VCaP (cell line): ENCODE data around the gene CRACDL.
A peak's percentile ranks its signal among the peaks of the same experiment; 100 is the strongest.
"Not testable (repeated sequence)": the region's sequence is repeated elsewhere in the genome, so short reads cannot be mapped to it uniquely, and the experiment has no call there.

Experiments used
- H3K27ac ChIP-seq: fragments of 450-650 bp; 2 replicates; pipeline ENCODE4 v1.5.1; 2017
- TF ChIP-seq, protein P1 (sequence below): fragments of 450-650 bp; conservative IDR thresholded peaks from 2 replicates; pipeline ENCODE4 v1.5.1; 2017; ENCODE audit warnings: mild to moderate bottlenecking, moderate library complexity

The CRACDL gene

GRCh38 chr2:98880266-98881152 is 55.5 kb downstream of the CRACDL start:
- no peak overlapping the region for H3K27ac ChIP-seq
- TF ChIP-seq, protein P1, sequence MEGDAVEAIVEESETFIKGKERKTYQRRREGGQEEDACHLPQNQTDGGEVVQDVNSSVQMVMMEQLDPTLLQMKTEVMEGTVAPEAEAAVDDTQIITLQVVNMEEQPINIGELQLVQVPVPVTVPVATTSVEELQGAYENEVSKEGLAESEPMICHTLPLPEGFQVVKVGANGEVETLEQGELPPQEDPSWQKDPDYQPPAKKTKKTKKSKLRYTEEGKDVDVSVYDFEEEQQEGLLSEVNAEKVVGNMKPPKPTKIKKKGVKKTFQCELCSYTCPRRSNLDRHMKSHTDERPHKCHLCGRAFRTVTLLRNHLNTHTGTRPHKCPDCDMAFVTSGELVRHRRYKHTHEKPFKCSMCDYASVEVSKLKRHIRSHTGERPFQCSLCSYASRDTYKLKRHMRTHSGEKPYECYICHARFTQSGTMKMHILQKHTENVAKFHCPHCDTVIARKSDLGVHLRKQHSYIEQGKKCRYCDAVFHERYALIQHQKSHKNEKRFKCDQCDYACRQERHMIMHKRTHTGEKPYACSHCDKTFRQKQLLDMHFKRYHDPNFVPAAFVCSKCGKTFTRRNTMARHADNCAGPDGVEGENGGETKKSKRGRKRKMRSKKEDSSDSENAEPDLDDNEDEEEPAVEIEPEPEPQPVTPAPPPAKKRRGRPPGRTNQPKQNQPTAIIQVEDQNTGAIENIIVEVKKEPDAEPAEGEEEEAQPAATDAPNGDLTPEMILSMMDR = 0 out of 2 replicates have a peak, but pooled peaks have one; percentile 27

DNA sequence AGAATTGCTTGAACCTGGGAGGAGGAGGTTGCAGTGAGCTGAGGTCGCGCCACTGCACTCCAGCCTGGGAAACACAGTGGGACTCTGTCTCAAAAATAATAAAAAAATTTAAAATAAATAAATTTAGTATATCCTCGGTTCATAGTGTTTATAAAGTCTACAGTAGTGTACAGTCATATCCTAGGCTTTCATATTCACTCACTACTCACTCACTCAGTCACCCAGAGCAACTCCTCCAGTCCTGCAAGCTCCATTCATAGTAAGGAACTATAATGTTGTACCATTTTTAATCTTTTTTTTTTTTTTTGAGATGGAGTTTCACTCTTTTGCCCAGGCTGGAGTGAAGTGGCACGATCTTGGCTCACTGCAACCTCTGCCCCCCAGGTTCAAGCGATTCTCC is 58.4 kb downstream of the CRACDL start:
- not testable (repeated sequence) for H3K27ac ChIP-seq

- H3K27ac ChIP-seq = no peak overlapping the region
- TF ChIP-seq, protein P1 = no peak
These were observed 59.3 kb downstream of the CRACDL start for GRCh38 chr2:98876741-98877140.

DNA sequence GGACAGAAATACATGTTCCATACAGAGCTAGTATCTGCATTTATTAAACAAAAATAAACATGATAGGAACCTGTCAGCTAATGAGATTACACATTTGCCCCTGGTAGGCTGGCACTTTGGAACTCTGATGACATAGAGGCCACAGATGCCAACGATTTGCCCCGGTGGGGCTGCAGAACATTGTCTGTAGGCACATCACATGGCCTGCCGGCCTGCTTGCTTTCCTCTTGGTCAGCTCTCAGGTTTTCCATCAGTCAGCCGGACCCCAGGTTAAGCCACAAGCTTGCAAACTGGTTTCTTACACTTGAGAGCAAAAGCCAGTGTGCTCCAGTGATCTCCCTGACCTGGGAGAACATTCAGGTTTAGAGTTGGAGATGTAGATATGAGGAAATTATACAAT is 60.3 kb downstream of the CRACDL start:
- TF ChIP-seq, protein P1 = no peak
- no peak overlapping the region for H3K27ac ChIP-seq

- H3K27ac ChIP-seq = no peak overlapping the region
- TF ChIP-seq, protein P1 = no peak
These were observed 60.8 kb downstream of the CRACDL start for GRCh38 chr2:98875081-98875728.

DNA sequence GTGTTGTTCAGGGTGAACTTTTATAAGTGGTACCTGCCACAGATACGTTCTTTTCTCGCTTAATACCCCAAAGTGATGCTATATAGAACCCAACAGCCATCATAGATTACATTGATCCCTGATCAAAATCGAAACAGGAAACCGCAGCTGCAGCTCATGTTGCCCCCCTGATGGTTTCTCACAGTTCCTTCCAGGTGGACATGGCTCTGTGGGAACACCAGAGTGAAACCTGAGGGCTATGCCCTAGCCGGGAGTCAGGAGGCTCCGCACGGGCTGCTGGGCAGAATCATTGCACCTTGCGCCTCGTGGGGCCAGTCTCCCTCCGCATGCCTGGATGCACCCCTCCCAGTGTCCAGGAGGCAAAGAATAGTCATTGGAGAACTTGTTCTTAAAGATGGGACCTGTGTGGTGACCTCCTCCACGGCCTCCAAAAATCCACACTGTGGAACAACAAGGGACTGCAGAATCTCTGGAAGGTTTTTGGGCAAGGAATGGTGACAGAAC is 61.8 kb downstream of the CRACDL start:
- no peak overlapping the region for H3K27ac ChIP-seq
- TF ChIP-seq, protein P1 = no peak

GRCh38 chr2:98872526-98872925 is 63.5 kb downstream of the CRACDL start:
- TF ChIP-seq, protein P1 = no peak
- H3K27ac ChIP-seq = no peak overlapping the region
